ENCODE data around the gene RBMS1.

- no peak for TF ChIP-seq POLR2A (IDR thresholded peaks at IDR 0.05; ENCODE audit: low read depth, low read length)
- no peak for TF ChIP-seq CTCF (conservative IDR thresholded peaks at IDR 0.05; ENCODE audit: low read depth, low read length)
- no peak for TF ChIP-seq RAD21 (IDR thresholded peaks at IDR 0.05; ENCODE audit: low read length)
- no peak for TF ChIP-seq BHLHE40 (IDR thresholded peaks at IDR 0.05; ENCODE audit: low read depth, low read length)
- no peak for TF ChIP-seq USF2 (IDR thresholded peaks at IDR 0.05; ENCODE audit: low read depth, low read length)
- TF ChIP-seq MAZ (IDR thresholded peaks at IDR 0.05; ENCODE audit: borderline replicate concordance, low read depth, low read length), result no peak
- TF ChIP-seq MAFK (IDR thresholded peaks at IDR 0.05; ENCODE audit: low read depth, low read length), result no peak
- no peak for TF ChIP-seq CEBPB (IDR thresholded peaks at IDR 0.05; ENCODE audit: low read depth, low read length)
- TF ChIP-seq SMC3 (IDR thresholded peaks at IDR 0.05; ENCODE audit: low read depth, low read length), result no peak
- no peak for TF ChIP-seq RCOR1 (IDR thresholded peaks at IDR 0.05; ENCODE audit: insufficient replicate concordance, low read length)
- TF ChIP-seq ELK1 (IDR thresholded peaks at IDR 0.05; ENCODE audit: borderline replicate concordance, low read depth, low read length), result no peak
- no peak for TF ChIP-seq FOS (IDR thresholded peaks at IDR 0.05; ENCODE audit: low read depth, low read length)
Observed at GRCh38 chr2:160469621-160470204, 23.9 kb downstream of the RBMS1 start.

All from IMR-90 (cell line).